AG10803 (cell line): ENCODE results near the gene VPS35L.

ENCODE experiments used
- DNase-seq: peaks from one replicate; pipeline ENCODE4 v3.0.0; 2010; ENCODE audit warnings: low read depth
- H3K4me3 ChIP-seq: 2 replicates; pipeline ENCODE4 v1.5.1; 2011; ENCODE audit warnings: mild to moderate bottlenecking, low read length, control low read depth
- TF ChIP-seq, protein P1 (sequence below): conservative IDR thresholded peaks from 2 replicates; pipeline ENCODE4 v1.5.1; 2011; ENCODE audit warnings: mild to moderate bottlenecking, low read length, control low read depth, inconsistent platforms

Gene VPS35L

DNA sequence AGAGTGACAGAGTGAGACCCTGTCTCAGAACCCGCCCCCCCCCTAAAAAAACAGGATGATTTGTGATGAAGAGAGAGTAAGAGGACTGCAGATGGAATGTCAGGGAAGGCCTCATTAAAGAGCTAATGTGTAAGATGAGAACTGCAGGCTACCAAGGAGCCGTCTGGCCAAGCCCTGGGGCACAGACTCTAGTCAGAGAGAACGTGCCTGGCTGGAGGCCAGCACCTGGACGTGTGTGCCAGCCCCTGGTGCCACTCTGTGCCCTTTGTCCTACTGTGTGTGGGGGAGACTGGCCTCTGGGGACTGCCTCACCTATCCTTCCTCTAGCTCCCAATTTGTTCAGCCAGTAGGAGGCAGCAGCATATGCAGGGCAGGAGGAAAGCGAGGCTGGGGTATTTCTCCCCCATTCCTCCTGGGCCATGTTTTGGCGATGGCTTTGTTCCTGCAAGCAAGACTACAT, 125.4 kb downstream of the VPS35L start:
- H3K4me3 ChIP-seq = no peak overlapping the region
- DNase-seq = no peak
- TF ChIP-seq, protein P1, sequence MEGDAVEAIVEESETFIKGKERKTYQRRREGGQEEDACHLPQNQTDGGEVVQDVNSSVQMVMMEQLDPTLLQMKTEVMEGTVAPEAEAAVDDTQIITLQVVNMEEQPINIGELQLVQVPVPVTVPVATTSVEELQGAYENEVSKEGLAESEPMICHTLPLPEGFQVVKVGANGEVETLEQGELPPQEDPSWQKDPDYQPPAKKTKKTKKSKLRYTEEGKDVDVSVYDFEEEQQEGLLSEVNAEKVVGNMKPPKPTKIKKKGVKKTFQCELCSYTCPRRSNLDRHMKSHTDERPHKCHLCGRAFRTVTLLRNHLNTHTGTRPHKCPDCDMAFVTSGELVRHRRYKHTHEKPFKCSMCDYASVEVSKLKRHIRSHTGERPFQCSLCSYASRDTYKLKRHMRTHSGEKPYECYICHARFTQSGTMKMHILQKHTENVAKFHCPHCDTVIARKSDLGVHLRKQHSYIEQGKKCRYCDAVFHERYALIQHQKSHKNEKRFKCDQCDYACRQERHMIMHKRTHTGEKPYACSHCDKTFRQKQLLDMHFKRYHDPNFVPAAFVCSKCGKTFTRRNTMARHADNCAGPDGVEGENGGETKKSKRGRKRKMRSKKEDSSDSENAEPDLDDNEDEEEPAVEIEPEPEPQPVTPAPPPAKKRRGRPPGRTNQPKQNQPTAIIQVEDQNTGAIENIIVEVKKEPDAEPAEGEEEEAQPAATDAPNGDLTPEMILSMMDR = no peak

DNA sequence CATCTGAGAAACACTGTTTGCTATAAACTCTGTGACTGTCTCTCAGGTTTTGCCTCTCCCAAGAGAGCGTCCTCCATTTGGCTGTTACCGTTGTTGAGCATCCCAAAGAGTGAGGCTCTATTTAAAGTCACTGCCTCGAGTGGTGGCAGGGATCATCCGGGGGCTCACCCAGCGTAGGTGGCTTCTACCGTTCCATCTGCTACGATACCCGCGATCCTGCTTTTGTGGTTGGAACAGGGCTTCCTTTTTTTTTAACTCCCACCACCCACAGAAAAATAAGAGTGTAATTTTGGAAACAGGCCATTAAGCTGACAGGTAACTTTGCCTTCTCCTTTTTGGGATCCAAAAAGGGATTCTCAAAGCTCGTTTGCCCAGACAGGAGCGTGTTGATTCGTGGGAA, 126.1 kb downstream of the VPS35L start:
- H3K4me3 ChIP-seq = no peak overlapping the region
- TF ChIP-seq, protein P1 = no peak
- no peak for DNase-seq

DNA sequence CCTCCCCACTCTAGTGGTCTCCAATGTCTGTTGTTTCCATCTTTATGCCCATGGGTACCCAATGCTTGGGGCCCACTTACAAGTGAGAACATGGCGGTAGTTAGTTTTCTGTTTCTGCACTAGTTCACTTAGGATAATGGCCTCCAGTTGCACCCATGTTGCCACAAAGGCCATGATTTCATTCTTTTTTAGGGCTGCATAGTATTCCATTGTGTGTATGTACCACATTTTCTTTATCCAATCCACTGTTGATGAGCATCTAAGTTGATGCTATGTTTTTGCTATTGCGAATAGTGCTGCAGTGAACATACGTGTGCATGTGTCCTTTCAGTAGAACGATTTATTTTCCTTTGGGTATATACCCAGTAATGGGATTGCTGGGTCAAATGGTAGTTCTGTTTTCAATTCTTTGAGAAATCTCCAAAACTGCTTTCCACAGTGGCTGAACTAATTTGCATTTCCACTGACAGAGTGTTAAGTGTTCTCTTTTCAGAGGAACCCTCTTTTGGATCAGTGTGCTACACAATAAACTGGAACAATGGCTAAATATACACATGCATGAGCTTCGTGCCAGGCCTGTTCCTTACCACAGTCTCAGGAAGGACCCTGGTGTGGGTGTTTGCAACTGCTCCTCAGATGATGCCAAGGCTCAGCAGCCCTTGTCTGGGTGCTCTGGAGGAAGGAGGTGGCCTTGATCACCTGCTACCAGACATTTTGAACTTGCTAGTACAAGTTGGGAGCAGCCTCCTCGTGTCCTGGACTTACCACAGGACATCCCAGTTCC, 128.1 kb downstream of the VPS35L start:
- TF ChIP-seq, protein P1 = no peak
- no peak for DNase-seq
- H3K4me3 ChIP-seq = no peak overlapping the region

DNA sequence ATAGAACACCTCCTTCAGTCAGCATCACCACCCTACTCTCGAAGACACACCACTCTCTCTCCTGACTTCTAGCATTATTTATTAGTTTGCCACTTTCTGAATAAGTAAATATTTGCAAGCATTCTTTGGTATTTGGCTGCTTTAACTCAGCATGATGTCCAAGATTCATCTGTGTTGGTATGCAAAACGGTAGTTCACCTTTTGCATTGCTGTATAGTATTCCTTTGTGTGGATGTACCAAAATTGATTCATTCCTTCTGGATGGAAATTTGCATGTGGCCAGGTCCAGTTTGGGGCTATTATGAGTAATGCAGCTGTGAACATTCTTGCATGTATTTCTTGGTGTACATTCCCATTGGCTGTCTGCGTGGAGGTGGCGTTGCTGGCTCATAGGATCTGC, 129.7 kb downstream of the VPS35L start:
- no peak for DNase-seq
- H3K4me3 ChIP-seq = no peak overlapping the region
- TF ChIP-seq, protein P1 = no peak

DNA sequence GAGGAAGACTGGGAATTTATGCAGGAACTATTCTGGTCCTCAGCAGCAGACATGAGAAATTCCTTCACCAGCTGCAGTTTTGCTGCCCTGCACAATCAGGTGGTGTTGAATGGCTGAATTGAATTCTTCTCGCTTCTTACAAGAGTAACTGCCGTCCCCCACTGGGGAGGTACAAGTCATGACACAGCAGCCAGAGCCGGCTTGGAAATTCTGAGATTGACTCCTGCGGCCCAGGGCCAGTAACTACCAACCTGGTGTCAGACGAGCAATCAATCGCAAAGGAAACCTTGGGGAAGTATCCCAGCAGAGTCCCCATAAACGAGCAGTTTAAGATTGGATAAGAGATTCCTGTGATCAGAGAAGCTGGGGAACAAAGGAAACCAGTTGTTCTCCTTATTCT, 131.8 kb downstream of the VPS35L start:
- no peak for DNase-seq
- no peak overlapping the region for H3K4me3 ChIP-seq
- TF ChIP-seq, protein P1 = no peak

DNA sequence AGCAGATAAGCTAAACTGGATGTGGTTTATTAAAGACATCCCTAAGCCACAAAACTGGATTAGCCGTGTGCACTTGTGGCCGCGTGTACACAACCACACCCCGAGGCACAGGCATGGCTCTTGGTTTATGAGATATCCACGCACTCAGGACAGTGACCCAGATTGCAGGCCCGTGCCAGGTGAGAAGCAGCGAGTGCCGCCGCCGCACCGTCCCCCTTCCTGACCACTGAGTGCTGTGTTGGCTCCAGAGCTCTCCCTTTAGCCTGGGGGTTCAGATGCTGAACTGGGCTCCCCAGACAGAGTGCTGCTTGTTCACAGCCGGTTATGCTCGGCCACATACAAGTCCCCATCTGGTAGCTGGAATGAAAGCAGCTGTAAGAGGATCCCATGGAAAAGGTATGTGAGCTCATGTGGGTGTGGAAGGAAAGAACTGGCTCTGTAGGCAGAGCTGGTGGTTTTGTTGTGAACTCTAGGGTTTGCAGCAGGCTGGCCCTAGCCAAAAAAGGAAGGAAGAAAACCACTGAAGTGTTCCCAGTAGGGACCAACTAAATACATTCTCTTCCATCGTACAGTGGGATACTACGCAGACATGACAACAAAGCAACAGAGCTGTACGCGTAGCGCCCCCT, 133.0 kb downstream of the VPS35L start:
- no peak for DNase-seq
- TF ChIP-seq, protein P1 = no peak
- no peak overlapping the region for H3K4me3 ChIP-seq

DNA sequence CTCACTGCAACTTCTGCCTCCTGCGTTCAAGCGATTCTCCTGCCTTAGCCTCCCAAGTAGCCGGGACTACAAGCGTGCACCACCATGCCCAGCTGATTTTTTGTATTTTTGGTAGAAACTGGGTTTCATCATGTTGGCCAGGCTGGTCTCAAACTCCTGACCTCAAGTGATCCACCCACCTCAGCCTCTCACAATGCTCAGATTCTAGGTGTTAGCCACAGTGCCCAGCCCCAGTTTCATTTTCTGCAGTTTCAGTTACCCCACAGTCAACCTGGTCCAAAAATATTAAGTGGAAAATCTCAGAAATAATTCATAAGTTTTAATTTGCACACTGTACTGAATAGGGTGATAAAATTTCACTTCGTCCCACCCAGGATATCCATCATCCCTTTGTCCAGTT, 133.8 kb downstream of the VPS35L start:
- no peak overlapping the region for H3K4me3 ChIP-seq
- DNase-seq = no peak
- TF ChIP-seq, protein P1 = no peak
